GM12878 (cell line): ENCODE data around the gene WDR91. TPM values are rescaled to one million over a fixed set of nuclear protein-coding genes. Genes with fewer than 3 reads are reported as not detected.

Source experiments
- CBX3 ChIP-seq: fragments of 200-600 bp; sonication (generic); IDR thresholded peaks from 2 replicates; pipeline ENCODE4 v1.6.1; 2016; ENCODE audit warnings: low read depth, borderline replicate concordance
- CEBPB ChIP-seq, 2 experiments: fragments of 150-350 bp in 1 of 2; IDR thresholded peaks; 2 replicates each; pipeline ENCODE4 v1.6.1; 2012 to 2014; ENCODE audit warnings: low read depth in 2 of 2, low read length in 2 of 2, borderline replicate concordance in 1 of 2, inconsistent platforms in 1 of 2
- CREB1 ChIP-seq: IDR thresholded peaks from 2 replicates; pipeline ENCODE4 v1.6.1; 2012; ENCODE audit warnings: low read depth, mild to moderate bottlenecking, inconsistent platforms
- EP300 ChIP-seq, 2 experiments: fragments of 150-350 bp in 1 of 2; IDR thresholded peaks; 2 replicates each; pipeline ENCODE4 v1.6.1; 2011 to 2012; ENCODE audit warnings: low read depth in 2 of 2, low read length in 2 of 2, borderline replicate concordance in 1 of 2, improper control_type of control experiment in 1 of 2, inconsistent platforms in 1 of 2; ENCODE audit not compliant: control insufficient read depth in 1 of 2
- MTA2 ChIP-seq: fragments of 450-650 bp; IDR thresholded peaks from 2 replicates; pipeline ENCODE4 v1.6.1; 2016; ENCODE audit warnings: low read depth, mild to moderate bottlenecking, moderate library complexity
- PML ChIP-seq: IDR thresholded peaks from 2 replicates; pipeline ENCODE4 v1.6.1; 2012; ENCODE audit warnings: low read length, inconsistent platforms
- RAD51 ChIP-seq: fragments of 450-650 bp; IDR thresholded peaks from 2 replicates; pipeline ENCODE4 v1.6.1; 2016; ENCODE audit warnings: moderate library complexity, mild to moderate bottlenecking, inconsistent platforms
- REST ChIP-seq: IDR thresholded peaks from 2 replicates; pipeline ENCODE4 v1.6.1; 2012; ENCODE audit warnings: mild to moderate bottlenecking, low read depth, low read length
- SKIL ChIP-seq: fragments of 450-650 bp; IDR thresholded peaks from 2 replicates; pipeline ENCODE4 v1.6.1; 2017; ENCODE audit warnings: mild to moderate bottlenecking, low read depth, inconsistent platforms; ENCODE audit not compliant: poor library complexity, severe bottlenecking
- WRNIP1 ChIP-seq: IDR thresholded peaks from 2 replicates; pipeline ENCODE4 v1.6.1; 2011; ENCODE audit warnings: low read depth, low read length, improper control_type of control experiment, borderline replicate concordance
- YY1 ChIP-seq: IDR thresholded peaks from 2 replicates; pipeline ENCODE4 v1.6.1; 2011; ENCODE audit warnings: low read depth, mild to moderate bottlenecking, low read length
- ZNF274 ChIP-seq: IDR thresholded peaks from one replicate; pipeline ENCODE4 v1.8.0; 2011; ENCODE audit not compliant: insufficient read length, insufficient read depth
- ZSCAN29 ChIP-seq: fragments of 450-650 bp; IDR thresholded peaks from 2 replicates; pipeline ENCODE4 v1.6.1; 2017; ENCODE audit warnings: mild to moderate bottlenecking, moderate library complexity
- polyA plus RNA-seq, 11 experiments: library from polyadenylated mRNA; depleted of rRNA in 4 of 11; unstranded in 6 of 11; stranded (reverse) in 5 of 11; fragments of >200 nt; fragmentation: Nextera tagmentation in 4 of 11; fragmentation: Illumina TruSeq in 1 of 11; extraction: Ambion mirVana in 4 of 11; extraction: Trizol in 1 of 11; gene quantifications; 1 replicate in 1 of 11; 2 replicates in 10 of 11; pipeline versions ENCODE4 v1.2.1 to v1.2.3, GENCODE V29; 2011 to 2016; ENCODE audit warnings: inconsistent platforms in 2 of 11, missing spikeins in 2 of 11, low read depth in 1 of 11
- total RNA-seq, 4 experiments: library from RNA; depleted of rRNA in 3 of 4; stranded (reverse); fragments of >200 nt in 3 of 4; fragmentation: Illumina TruSeq in 1 of 4; extraction: Trizol in 1 of 4; gene quantifications; 2 replicates each; pipeline versions ENCODE4 v1.2.1 to v1.2.3, GENCODE V29; 2013 to 2021
- TF ChIP-seq, protein P1 (sequence below): IDR thresholded peaks from 2 replicates; pipeline ENCODE4 v1.6.1; 2011; ENCODE audit warnings: low read depth, mild to moderate bottlenecking, low read length, moderate library complexity, borderline replicate concordance; ENCODE audit errors: extremely low read depth
- TF ChIP-seq, protein P2 (sequence below): fragments of 450-650 bp; IDR thresholded peaks from 2 replicates; pipeline ENCODE4 v1.6.1; 2017; ENCODE audit warnings: mild to moderate bottlenecking, moderate library complexity
- TF ChIP-seq, protein P3 (sequence below): IDR thresholded peaks from 2 replicates; pipeline ENCODE4 v1.6.1; 2012; ENCODE audit warnings: low read depth, low read length, improper control_type of control experiment

Gene WDR91
- total and polyA plus RNA-seq, 10 of the 15 experiments (the other 5 are each of a cell fraction or from before 2014, with no cell fraction given) = 7.6 to 83.3 (median 16.5) TPM

DNA sequence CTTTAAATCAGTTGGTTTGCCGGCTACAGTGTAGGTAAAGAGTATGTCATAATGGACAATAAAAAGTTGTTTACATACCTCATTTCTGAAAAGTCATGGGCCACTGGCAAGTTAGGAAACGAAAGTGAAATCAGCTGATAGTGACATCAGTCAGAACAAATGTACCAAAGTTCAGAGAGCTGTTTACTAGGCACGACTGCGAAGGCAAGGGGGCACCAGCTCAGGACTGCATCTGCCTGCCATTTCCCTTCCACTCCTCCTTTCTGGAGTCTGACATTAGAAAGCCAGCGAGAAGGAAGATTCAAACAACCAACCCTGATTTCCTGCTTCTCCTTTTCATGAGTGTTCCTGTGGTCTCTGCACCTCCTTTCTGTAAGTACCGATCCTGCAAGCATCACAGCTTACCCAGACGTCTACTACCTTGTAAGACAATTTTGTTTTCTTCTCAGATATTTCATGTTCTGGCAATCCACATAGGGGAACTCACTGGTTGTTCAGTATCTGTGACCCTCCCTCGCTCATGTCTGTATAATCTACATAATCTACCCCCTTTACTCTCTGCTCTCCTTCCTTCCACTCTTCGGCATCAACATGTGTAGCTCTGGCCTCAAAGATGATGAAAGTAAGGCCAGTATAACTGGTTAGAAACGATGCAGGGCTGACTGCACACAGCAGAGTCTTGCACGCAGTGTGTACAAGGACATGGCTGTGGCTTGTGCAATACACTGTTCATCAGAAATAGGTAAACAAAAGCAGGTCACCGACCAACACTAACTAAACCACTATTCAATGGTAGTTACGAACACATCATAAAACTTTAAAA is 63.2 kb downstream of the WDR91 start, which contains the start of gene TMEM140 (continued):
- TF ChIP-seq SKIL (no peak), CEBPB (IDR thresholded peaks at IDR 0.05; ENCODE audit: borderline replicate concordance in 1 of 2, low read depth in 2 of 2, low read length in 2 of 2) (peak in 1 of 2 experiments; percentile 57; a peak in 2 of 4 replicates), ZSCAN29 (no peak), WRNIP1 (no peak), MTA2 (peak; percentile 57), PML (no peak), CREB1 (peak; percentile 88), EP300 (IDR thresholded peaks at IDR 0.05; ENCODE audit: borderline replicate concordance in 1 of 2, control insufficient read depth in 1 of 2, low read depth in 2 of 2, low read length in 2 of 2) (peak; percentile 86 to 89; a peak in 3 of 4 replicates), CBX3 (no peak), YY1 (peak; percentile 53), RAD51 (no peak; the same call in 1 of the 2 replicates), ZNF274 (no peak), REST (no peak)
- TF ChIP-seq, protein P1, sequence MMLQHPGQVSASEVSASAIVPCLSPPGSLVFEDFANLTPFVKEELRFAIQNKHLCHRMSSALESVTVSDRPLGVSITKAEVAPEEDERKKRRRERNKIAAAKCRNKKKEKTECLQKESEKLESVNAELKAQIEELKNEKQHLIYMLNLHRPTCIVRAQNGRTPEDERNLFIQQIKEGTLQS = no peak
- TF ChIP-seq, protein P2, sequence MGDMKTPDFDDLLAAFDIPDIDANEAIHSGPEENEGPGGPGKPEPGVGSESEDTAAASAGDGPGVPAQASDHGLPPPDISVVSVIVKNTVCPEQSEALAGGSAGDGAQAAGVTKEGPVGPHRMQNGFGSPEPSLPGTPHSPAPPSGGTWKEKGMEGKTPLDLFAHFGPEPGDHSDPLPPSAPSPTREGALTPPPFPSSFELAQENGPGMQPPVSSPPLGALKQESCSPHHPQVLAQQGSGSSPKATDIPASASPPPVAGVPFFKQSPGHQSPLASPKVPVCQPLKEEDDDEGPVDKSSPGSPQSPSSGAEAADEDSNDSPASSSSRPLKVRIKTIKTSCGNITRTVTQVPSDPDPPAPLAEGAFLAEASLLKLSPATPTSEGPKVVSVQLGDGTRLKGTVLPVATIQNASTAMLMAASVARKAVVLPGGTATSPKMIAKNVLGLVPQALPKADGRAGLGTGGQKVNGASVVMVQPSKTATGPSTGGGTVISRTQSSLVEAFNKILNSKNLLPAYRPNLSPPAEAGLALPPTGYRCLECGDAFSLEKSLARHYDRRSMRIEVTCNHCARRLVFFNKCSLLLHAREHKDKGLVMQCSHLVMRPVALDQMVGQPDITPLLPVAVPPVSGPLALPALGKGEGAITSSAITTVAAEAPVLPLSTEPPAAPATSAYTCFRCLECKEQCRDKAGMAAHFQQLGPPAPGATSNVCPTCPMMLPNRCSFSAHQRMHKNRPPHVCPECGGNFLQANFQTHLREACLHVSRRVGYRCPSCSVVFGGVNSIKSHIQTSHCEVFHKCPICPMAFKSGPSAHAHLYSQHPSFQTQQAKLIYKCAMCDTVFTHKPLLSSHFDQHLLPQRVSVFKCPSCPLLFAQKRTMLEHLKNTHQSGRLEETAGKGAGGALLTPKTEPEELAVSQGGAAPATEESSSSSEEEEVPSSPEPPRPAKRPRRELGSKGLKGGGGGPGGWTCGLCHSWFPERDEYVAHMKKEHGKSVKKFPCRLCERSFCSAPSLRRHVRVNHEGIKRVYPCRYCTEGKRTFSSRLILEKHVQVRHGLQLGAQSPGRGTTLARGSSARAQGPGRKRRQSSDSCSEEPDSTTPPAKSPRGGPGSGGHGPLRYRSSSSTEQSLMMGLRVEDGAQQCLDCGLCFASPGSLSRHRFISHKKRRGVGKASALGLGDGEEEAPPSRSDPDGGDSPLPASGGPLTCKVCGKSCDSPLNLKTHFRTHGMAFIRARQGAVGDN = peak; percentile 81
- TF ChIP-seq, protein P3, sequence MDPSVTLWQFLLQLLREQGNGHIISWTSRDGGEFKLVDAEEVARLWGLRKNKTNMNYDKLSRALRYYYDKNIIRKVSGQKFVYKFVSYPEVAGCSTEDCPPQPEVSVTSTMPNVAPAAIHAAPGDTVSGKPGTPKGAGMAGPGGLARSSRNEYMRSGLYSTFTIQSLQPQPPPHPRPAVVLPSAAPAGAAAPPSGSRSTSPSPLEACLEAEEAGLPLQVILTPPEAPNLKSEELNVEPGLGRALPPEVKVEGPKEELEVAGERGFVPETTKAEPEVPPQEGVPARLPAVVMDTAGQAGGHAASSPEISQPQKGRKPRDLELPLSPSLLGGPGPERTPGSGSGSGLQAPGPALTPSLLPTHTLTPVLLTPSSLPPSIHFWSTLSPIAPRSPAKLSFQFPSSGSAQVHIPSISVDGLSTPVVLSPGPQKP = no peak
